Gastrocnemius medialis (tissue), 4 donors: ENCODE data around the gene CCDC47.

Experiments used
- CTCF ChIP-seq, 5 experiments: fragments of 450-650 bp in 3 of 5; fragments of 200-600 bp in 2 of 5; sonication (generic) in 2 of 5; IDR thresholded peaks in 4 of 5; conservative IDR thresholded peaks in 1 of 5; 1 replicate in 4 of 5; 2 replicates in 1 of 5; pipeline ENCODE4 v1.5.1; 2016 to 2019; ENCODE audit warnings: antibody characterized with exemption in 5 of 5, mild to moderate bottlenecking in 3 of 5, moderate library complexity in 3 of 5
- POLR2A ChIP-seq, 2 donors: fragments of 450-650 bp; IDR thresholded peaks; one replicate each; pipeline ENCODE4 v1.6.1; 2017; ENCODE audit warnings: antibody characterized with exemption in 2 of 2, mild to moderate bottlenecking in 2 of 2, moderate library complexity in 2 of 2

DNA sequence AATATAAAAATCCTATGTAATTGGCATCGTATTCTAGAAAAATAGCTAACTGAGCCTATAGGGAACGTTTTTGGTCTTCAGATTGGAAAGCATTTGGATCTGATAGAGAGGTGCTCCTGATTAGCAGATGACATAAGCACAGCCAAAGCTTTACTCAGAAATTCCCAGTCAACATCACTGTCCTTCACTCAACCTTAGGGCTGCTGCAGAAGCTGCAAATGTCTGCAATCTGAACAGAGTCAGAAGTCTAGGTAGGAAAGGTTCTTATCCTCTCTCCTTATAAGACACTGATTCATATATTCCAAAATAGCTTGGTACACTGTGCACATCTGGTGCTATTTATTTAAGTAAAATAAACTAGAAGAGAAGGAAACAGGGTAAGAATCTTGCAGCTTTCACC is 51.0 kb downstream of the CCDC47 start:
- TF ChIP-seq CTCF (IDR thresholded peaks at IDR 0.05 in 4 of 5, conservative IDR thresholded peaks at IDR 0.05 in 1 of 5) (no peak), POLR2A (IDR thresholded peaks at IDR 0.05) (no peak)
